ENCODE measurements around the gene SLC15A1. TPM values are rescaled to one million over a fixed set of nuclear protein-coding genes. Genes with fewer than 3 reads are reported as not detected.

SLC15A1 gene
- polyA plus RNA-seq, 2 donors = 0.46 to 2.2 TPM

DNA sequence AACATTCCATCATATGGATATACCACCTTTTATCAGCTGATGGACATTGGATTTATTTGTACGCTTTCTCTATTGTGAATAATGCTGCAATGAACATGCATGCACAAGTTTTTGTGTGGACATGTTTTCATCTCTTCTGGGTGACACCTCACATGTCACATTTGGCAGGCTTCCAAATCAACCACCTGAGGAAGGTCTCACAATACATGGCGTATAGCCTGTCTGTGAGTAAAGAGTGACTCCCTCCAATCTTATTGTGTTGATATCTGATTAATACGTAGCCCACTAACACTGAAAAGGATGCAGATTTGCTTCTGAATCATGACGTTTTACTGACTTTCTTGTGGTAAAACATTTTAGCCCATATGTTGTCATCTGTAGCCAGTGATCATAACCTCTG is 61.1 kb downstream of the SLC15A1 start:
- Histone ChIP-seq H3K27me3 (ENCODE audit: control insufficient read depth in 1 of 2, insufficient read depth in 2 of 2, low read length in 2 of 2) (no peaks in the 10 kb centered on the region), H3K9me3 (ENCODE audit: control insufficient read depth in 2 of 2, insufficient read depth in 1 of 2, low read depth in 1 of 2, low read length in 1 of 2) (no peaks in the 10 kb centered on the region), H3K27ac (ENCODE audit: low read depth in 2 of 2, low read length in 1 of 2) (no peak overlapping the region), H3K4me1 (ENCODE audit: control insufficient read depth in 2 of 2, insufficient read depth in 2 of 2, low read length in 1 of 2) (peaks cover 0 to 3% of the 10 kb centered on the region in 2 donors), H3K36me3 (ENCODE audit: control insufficient read depth in 2 of 2, insufficient read depth in 2 of 2, low read length in 1 of 2) (no peaks in the 10 kb centered on the region), H3K4me3 (ENCODE audit: low read depth in 1 of 2, low read length in 2 of 2) (no peak overlapping the region)
- 75 to 79% methylated on average over 4 of the region's 4 CpGs for WGBS, 2 donors

DNA sequence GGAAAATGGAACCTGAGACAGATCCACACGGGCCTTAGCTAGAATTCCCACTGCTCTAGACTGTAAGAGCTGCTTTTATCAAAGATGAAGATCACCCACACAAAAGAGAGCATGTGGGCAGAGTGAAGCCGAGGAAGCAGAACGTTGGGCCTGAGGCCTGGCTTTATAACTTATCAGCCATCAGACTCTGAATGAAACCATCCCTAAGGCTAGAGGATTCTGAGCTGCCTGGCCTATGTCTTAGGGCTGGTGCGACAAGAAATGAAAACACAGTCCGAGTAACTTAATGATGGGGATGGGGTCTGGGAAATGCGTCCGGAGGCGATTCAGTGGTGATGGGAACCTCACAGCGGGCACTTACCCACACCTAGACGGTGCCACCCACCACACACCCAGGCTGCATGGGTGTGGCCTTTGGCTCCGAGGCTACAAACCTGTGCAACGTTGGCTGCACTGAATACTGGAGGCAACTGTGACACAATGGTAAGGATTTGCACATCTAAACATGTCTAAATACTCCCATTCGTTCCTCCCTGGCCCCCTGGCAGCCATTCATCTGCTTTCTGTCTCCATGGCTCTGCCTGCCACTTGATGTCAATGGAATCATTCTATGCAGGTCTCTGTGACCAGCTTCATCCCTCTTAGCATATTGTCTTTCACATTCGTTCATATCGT is 62.0 kb downstream of the SLC15A1 start:
- peaks cover 0 to 3% of the 10 kb centered on the region in 2 donors for H3K4me1 ChIP-seq (ENCODE audit: control insufficient read depth in 2 of 2, insufficient read depth in 2 of 2, low read length in 1 of 2)
- no peak overlapping the region for H3K4me3 ChIP-seq (ENCODE audit: low read depth in 1 of 2, low read length in 2 of 2)
- no peaks in the 10 kb centered on the region for H3K27me3 ChIP-seq (ENCODE audit: control insufficient read depth in 1 of 2, insufficient read depth in 2 of 2, low read length in 2 of 2)
- WGBS, 2 donors = 74 to 83% methylated on average over 15 of the region's 15 CpGs
- no peak overlapping the region for H3K27ac ChIP-seq (ENCODE audit: low read depth in 2 of 2, low read length in 1 of 2)
- no peaks in the 10 kb centered on the region for H3K9me3 ChIP-seq (ENCODE audit: control insufficient read depth in 2 of 2, insufficient read depth in 1 of 2, low read depth in 1 of 2, low read length in 1 of 2)
- H3K36me3 ChIP-seq (ENCODE audit: control insufficient read depth in 2 of 2, insufficient read depth in 2 of 2, low read length in 1 of 2) = no peaks in the 10 kb centered on the region

DNA sequence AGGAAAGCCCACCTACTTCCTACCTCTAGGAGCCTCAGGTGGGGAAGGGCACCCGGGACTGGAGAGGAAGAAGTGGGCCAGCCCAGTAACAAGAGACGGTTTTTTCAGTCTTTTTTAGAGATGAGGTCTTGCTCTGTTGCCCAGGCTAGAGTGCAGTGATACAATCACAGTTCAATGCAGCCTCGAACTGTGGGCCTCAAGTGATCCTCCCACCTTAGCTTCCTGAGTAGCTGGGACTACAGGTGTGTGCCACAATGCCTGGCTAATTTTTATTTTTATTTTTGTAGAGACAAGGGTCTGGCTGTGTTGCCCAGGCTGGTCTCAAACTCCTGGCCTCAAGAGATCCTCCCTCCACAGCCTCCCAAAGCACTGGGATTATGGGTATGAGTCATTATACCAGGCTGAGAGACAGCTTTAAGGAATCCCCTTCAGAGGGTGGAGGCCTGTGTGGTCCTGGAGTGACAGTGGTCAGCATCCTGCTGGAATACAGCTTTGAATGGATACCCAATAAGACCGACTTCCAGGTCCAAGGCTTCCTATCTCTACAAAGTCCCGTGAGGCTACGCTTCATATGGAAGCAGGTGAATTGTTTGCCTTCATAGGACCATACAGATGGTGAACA is 63.0 kb downstream of the SLC15A1 start:
- 91 to 94% methylated on average over 6 of the region's 6 CpGs for WGBS, 2 donors
- H3K4me3 ChIP-seq (ENCODE audit: low read depth in 1 of 2, low read length in 2 of 2) = no peak overlapping the region
- peaks cover 0 to 3% of the 10 kb centered on the region in 2 donors for H3K4me1 ChIP-seq (ENCODE audit: control insufficient read depth in 2 of 2, insufficient read depth in 2 of 2, low read length in 1 of 2)
- H3K36me3 ChIP-seq (ENCODE audit: control insufficient read depth in 2 of 2, insufficient read depth in 2 of 2, low read length in 1 of 2) = no peaks in the 10 kb centered on the region
- no peak overlapping the region for H3K27ac ChIP-seq (ENCODE audit: low read depth in 2 of 2, low read length in 1 of 2)
- H3K27me3 ChIP-seq (ENCODE audit: control insufficient read depth in 1 of 2, insufficient read depth in 2 of 2, low read length in 2 of 2) = no peaks in the 10 kb centered on the region
- no peaks in the 10 kb centered on the region for H3K9me3 ChIP-seq (ENCODE audit: control insufficient read depth in 2 of 2, insufficient read depth in 1 of 2, low read depth in 1 of 2, low read length in 1 of 2)

DNA sequence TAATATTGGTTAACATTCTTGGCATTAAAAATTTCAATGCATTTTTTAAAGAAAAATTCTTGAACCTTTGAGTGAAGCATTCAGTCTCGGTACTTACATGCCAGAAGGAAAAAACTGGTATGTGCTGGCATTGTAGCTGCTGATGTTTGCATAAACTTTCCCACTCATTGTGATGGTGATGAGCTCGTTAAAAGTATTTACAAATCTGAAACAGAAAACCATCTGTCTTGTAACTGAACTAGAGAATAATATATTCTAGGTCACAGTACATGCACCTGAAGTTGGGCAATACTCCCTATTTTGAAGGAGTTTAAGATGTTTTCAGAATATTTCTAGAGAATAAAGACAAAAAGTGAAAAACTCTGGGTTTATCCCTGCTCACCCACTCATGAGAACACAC is 64.1 kb downstream of the SLC15A1 start:
- Histone ChIP-seq H3K9me3 (ENCODE audit: control insufficient read depth in 2 of 2, insufficient read depth in 1 of 2, low read depth in 1 of 2, low read length in 1 of 2) (no peaks in the 10 kb centered on the region), H3K36me3 (ENCODE audit: control insufficient read depth in 2 of 2, insufficient read depth in 2 of 2, low read length in 1 of 2) (no peaks in the 10 kb centered on the region), H3K27me3 (ENCODE audit: control insufficient read depth in 1 of 2, insufficient read depth in 2 of 2, low read length in 2 of 2) (no peaks in the 10 kb centered on the region), H3K4me1 (ENCODE audit: control insufficient read depth in 2 of 2, insufficient read depth in 2 of 2, low read length in 1 of 2) (peaks cover 0 to 3% of the 10 kb centered on the region in 2 donors), H3K27ac (ENCODE audit: low read depth in 2 of 2, low read length in 1 of 2) (no peak overlapping the region), H3K4me3 (ENCODE audit: low read depth in 1 of 2, low read length in 2 of 2) (no peak overlapping the region)
- 35 to 58% methylated on average over 2 of the region's 2 CpGs for WGBS, 2 donors

DNA sequence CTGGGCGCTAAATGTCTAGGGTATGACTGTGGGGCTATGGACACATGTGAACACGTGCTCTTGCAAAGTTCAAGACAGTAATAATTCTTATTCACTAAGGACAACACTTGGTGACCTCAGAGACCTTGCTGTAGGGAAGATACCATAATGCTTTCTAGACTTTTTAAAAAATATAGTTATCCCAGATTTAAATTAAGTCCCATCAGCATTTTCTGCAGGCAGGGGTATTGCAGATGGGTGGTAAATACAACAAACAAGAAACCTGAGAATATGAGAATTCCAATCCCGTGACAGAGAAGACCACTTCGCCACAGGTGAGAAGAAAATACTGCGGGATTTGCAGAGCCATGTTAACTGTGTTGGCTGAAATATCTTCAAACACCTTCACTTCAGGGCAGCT is 65.2 kb downstream of the SLC15A1 start:
- no peak overlapping the region for H3K27ac ChIP-seq (ENCODE audit: low read depth in 2 of 2, low read length in 1 of 2)
- WGBS, 2 donors = 87 to 90% methylated on average over 5 of the region's 5 CpGs
- H3K36me3 ChIP-seq (ENCODE audit: control insufficient read depth in 2 of 2, insufficient read depth in 2 of 2, low read length in 1 of 2) = no peaks in the 10 kb centered on the region
- H3K27me3 ChIP-seq (ENCODE audit: control insufficient read depth in 1 of 2, insufficient read depth in 2 of 2, low read length in 2 of 2) = no peaks in the 10 kb centered on the region
- no peaks in the 10 kb centered on the region for H3K9me3 ChIP-seq (ENCODE audit: control insufficient read depth in 2 of 2, insufficient read depth in 1 of 2, low read depth in 1 of 2, low read length in 1 of 2)
- no peak overlapping the region for H3K4me3 ChIP-seq (ENCODE audit: low read depth in 1 of 2, low read length in 2 of 2)
- peaks cover 0 to 3% of the 10 kb centered on the region in 2 donors for H3K4me1 ChIP-seq (ENCODE audit: control insufficient read depth in 2 of 2, insufficient read depth in 2 of 2, low read length in 1 of 2)

DNA sequence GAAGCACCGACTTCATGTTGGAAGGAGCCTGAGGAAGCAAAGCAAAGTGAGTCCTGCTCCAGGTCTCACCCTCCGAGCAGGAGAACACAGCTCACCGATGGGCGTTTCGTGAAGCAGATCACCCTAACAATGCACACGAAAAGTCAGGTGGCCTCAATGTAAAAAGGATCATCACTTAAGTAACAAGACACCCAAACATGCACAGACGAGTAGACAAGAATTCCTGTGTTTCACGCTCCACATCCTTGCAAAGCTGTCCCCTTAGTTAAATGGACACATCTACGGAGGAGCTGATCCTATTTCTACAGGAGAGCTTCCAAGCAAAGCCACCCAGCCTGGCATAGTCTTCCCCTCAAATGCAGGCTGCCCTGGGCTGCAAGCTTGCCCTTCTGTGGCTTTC is 66.2 kb downstream of the SLC15A1 start:
- H3K4me1 ChIP-seq (ENCODE audit: control insufficient read depth in 2 of 2, insufficient read depth in 2 of 2, low read length in 1 of 2) = peaks cover 0 to 3% of the 10 kb centered on the region in 2 donors
- H3K36me3 ChIP-seq (ENCODE audit: control insufficient read depth in 2 of 2, insufficient read depth in 2 of 2, low read length in 1 of 2) = no peaks in the 10 kb centered on the region
- WGBS, 2 donors = 62 to 69% methylated on average over 9 of the region's 9 CpGs
- H3K4me3 ChIP-seq (ENCODE audit: low read depth in 1 of 2, low read length in 2 of 2) = no peak overlapping the region
- no peaks in the 10 kb centered on the region for H3K27me3 ChIP-seq (ENCODE audit: control insufficient read depth in 1 of 2, insufficient read depth in 2 of 2, low read length in 2 of 2)
- H3K9me3 ChIP-seq (ENCODE audit: control insufficient read depth in 2 of 2, insufficient read depth in 1 of 2, low read depth in 1 of 2, low read length in 1 of 2) = no peaks in the 10 kb centered on the region
- H3K27ac ChIP-seq (ENCODE audit: low read depth in 2 of 2, low read length in 1 of 2) = no peak overlapping the region

DNA sequence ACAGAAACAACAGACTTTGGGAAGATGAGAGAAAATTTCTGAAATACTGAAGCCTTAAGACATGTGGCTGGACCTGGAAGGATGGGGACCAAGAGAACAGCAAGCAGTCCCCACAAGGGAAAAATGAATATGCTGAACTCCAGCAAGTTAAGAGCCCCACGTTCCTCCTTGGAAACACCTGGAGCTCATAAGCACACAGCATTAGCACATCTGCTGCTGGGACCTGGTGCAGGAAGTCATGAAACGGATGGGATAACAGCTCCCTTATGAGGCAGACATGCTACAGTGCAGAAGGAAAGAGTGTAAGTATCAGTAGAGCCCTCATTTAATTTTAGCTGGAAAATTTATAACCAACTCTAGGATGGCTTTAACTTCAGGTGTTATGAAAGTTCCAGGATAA is 67.3 kb downstream of the SLC15A1 start:
- Histone ChIP-seq H3K36me3 (ENCODE audit: control insufficient read depth in 2 of 2, insufficient read depth in 2 of 2, low read length in 1 of 2) (no peaks in the 10 kb centered on the region), H3K4me3 (ENCODE audit: low read depth in 1 of 2, low read length in 2 of 2) (no peak overlapping the region), H3K9me3 (ENCODE audit: control insufficient read depth in 2 of 2, insufficient read depth in 1 of 2, low read depth in 1 of 2, low read length in 1 of 2) (no peaks in the 10 kb centered on the region), H3K4me1 (ENCODE audit: control insufficient read depth in 2 of 2, insufficient read depth in 2 of 2, low read length in 1 of 2) (no peaks in the 10 kb centered on the region), H3K27me3 (ENCODE audit: control insufficient read depth in 1 of 2, insufficient read depth in 2 of 2, low read length in 2 of 2) (no peaks in the 10 kb centered on the region), H3K27ac (ENCODE audit: low read depth in 2 of 2, low read length in 1 of 2) (no peak overlapping the region)
- WGBS, 2 donors = 51 to 60% methylated on average over 2 of the region's 2 CpGs

DNA sequence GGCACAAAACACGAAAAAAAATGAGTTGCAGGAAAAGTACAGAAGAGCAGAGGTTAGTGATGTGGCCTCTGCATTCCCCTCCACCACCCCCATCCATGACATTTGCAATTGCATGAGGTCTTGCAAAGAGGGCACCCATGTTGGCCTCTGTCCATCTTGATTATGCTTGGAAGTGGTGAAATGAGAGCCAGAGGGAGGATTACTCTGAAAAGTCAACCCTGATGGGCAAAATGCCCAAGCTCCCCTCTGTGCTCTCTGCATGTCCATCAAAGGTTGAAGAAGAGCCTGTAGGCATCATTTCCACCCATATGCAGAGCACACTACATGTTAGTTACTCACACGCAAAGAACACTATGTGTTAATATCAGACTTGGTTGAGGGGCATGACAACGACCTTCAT is 71.4 kb downstream of the SLC15A1 start:
- H3K9me3 ChIP-seq (ENCODE audit: control insufficient read depth in 2 of 2, insufficient read depth in 1 of 2, low read depth in 1 of 2, low read length in 1 of 2) = no peaks in the 10 kb centered on the region
- H3K4me1 ChIP-seq (ENCODE audit: control insufficient read depth in 2 of 2, insufficient read depth in 2 of 2, low read length in 1 of 2) = peaks cover 0 to 3% of the 10 kb centered on the region in 2 donors
- no peak overlapping the region for H3K27ac ChIP-seq (ENCODE audit: low read depth in 2 of 2, low read length in 1 of 2)
- H3K27me3 ChIP-seq (ENCODE audit: control insufficient read depth in 1 of 2, insufficient read depth in 2 of 2, low read length in 2 of 2) = no peaks in the 10 kb centered on the region
- H3K4me3 ChIP-seq (ENCODE audit: low read depth in 1 of 2, low read length in 2 of 2) = no peak overlapping the region
- no peaks in the 10 kb centered on the region for H3K36me3 ChIP-seq (ENCODE audit: control insufficient read depth in 2 of 2, insufficient read depth in 2 of 2, low read length in 1 of 2)
- 81 to 84% methylated on average over 3 of the region's 3 CpGs for WGBS, 2 donors

DNA sequence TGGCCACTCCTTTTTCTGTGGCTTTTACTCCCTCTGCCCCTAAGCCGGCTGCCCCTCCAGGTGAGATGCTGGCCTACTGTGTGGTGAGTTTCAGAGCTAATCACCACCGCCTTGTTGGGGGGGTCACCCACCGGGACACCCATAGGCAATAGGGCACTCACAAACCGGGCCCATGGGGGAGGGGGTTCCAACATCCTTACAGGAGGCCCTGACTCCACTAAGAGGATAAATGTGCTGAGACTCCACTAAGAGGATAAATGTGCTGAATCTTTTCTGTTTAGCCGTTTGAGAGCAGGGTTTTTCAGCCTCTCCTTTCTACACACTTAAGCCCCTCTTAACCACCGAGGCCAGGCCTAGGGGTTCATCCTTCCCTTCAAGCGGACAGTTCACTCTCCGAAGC is 73.7 kb downstream of the SLC15A1 start:
- no peaks in the 10 kb centered on the region for H3K9me3 ChIP-seq (ENCODE audit: control insufficient read depth in 2 of 2, insufficient read depth in 1 of 2, low read depth in 1 of 2, low read length in 1 of 2)
- H3K27ac ChIP-seq (ENCODE audit: low read depth in 2 of 2, low read length in 1 of 2) = no peak overlapping the region
- WGBS, 2 donors = 87 to 92% methylated on average over 8 of the region's 8 CpGs
- H3K36me3 ChIP-seq (ENCODE audit: control insufficient read depth in 2 of 2, insufficient read depth in 2 of 2, low read length in 1 of 2) = no peaks in the 10 kb centered on the region
- H3K27me3 ChIP-seq (ENCODE audit: control insufficient read depth in 1 of 2, insufficient read depth in 2 of 2, low read length in 2 of 2) = no peaks in the 10 kb centered on the region
- H3K4me1 ChIP-seq (ENCODE audit: control insufficient read depth in 2 of 2, insufficient read depth in 2 of 2, low read length in 1 of 2) = peaks cover 0 to 7% of the 10 kb centered on the region in 2 donors
- no peak overlapping the region for H3K4me3 ChIP-seq (ENCODE audit: low read depth in 1 of 2, low read length in 2 of 2)

DNA sequence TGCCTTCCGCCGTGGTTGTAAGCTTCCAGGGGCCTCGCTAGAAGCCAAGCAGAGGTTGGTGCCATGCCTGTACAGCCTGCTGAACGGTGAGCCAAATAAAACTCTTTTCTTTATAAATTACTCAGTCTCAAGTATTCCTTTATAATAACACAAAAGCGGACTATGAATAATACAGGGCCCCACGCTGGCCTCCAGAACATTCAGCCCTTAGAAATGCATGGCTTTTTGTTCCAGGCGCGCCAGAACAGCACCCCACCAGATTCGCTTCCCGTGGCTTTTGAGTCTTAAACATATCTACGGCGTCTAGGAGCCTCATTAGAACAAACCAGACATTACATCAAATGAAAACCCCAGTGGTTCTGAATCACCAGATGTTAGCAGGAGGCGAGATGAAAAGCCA is 75.1 kb downstream of the SLC15A1 start:
- Histone ChIP-seq H3K27ac (ENCODE audit: low read depth in 2 of 2, low read length in 1 of 2) (no peak overlapping the region), H3K4me1 (ENCODE audit: control insufficient read depth in 2 of 2, insufficient read depth in 2 of 2, low read length in 1 of 2) (peaks cover 2 to 7% of the 10 kb centered on the region in 2 donors), H3K27me3 (ENCODE audit: control insufficient read depth in 1 of 2, insufficient read depth in 2 of 2, low read length in 2 of 2) (no peaks in the 10 kb centered on the region), H3K36me3 (ENCODE audit: control insufficient read depth in 2 of 2, insufficient read depth in 2 of 2, low read length in 1 of 2) (no peaks in the 10 kb centered on the region), H3K4me3 (ENCODE audit: low read depth in 1 of 2, low read length in 2 of 2) (no peak overlapping the region), H3K9me3 (ENCODE audit: control insufficient read depth in 2 of 2, insufficient read depth in 1 of 2, low read depth in 1 of 2, low read length in 1 of 2) (no peaks in the 10 kb centered on the region)
- WGBS, 2 donors = 59 to 67% methylated on average over 13 of the region's 13 CpGs
